Measurements from ENCODE around the gene IFFO2. TPM values are rescaled to one million over a fixed set of nuclear protein-coding genes. Genes with fewer than 3 reads are reported as not detected.

Gene IFFO2
- 4.3 and 4.9 TPM in 2 replicates for total RNA-seq

DNA sequence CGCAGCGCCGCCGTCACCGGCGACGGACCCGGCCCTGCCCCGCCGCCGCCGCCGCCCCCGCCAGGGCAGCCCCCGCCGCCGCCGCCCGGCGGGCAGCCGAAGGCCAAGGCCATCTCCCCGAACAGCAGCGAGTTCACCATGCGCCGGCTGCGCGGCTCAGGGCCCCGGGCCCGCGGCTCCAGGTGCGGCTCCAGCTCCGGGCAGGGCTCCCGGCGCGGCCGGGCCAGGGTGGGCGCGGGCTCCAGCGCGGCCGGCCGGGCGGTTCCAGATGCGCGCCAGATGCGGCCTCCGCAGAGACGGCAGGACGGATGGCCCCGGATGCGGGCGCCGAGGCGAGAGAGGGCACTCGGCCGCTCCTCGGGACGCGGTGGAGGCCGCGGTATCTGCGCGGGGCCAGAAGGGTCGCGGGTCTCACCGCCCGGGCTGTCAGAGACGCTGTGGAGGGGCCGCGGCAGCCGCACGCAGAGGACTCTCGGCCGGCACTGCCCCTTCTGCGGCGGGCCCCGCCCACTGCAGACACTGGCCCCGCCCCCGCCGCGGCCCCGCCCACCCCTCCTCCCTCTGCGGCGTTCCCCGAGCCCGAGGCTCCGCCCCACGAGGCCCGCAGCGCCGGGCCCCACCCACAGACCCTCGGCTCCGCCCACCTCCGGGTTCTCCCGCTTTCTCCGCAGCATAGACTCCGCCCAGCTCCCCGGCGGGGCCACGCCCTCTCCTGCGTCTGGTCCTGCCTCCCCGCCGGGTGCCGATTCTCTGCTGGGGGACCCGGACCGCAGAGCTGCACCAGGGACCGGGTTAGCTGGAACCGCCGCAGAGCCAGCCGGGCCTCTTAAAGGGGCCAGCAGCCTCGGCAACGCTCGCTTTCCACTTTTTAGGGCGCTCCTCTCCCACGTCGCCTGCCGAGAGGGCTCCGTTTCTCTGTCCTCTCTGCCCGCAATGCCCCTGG lies at the start of gene IFFO2:
TSS of gene IFFO2 (minus strand) at position 484 of the 943 bp plus-strand sequence. CDS start at position 140, 344 bp downstream.

DNA sequence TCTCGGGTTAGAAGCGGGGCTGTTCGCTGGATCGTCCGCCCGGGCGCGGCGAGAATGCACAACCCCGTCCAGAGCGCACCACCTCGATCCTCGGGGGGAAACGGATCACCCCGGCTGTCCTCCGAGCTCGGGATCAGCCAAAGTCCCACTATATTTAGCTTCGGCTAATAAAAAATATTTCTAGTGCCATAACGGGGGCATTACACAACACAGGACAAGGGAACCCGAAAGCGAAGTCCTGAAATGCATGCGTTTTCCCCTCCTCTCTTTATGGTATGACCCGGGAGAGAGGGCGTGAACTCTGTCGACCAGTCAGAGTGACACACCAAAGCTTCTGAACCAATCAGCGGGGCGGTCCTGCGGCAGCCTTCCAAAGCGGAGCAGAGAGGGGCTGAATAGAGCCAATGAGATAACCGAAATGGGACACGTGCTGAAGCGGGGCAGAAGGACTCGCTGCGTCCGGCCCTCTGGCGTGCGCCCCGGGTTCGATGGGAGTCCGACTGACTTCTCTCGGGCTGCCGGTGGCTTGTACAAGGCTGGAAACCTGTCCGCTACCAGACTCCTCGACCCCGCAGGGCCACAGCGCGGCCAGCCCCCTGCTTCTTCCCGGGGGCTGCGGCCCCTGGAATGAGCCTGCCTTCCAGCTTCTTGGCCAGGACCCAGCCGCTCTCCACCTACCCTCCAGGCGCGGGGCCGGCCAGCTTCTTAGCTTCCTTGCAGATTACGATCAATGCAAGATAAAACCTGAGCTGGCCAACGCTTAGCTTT lies 53.8 kb downstream of the IFFO2 start, which contains the start of gene ALDH4A1:
TSS of gene ALDH4A1 (minus strand) at position 33 of the 768 bp plus-strand sequence. CDS start at position 1, 32 bp downstream.

DNA sequence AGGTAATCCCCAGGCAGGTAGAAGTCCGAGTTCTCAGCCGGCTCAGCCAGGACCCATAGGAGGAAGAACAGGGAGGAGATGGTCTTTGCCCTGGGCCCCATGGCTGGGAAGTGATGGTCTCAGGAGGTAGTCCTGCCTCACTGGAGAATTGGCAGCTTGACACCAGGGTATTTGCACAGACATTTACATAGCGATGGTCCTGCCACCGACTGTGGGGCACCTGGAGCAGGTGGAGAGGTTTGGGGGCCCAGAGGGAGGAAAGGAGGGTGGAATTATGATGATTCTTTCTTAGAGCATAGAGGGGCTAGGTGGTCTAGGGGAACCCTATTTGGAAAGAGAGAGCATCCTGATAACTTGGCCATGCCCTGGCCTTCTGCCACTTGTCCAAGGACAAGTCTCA lies 96.9 kb downstream of the IFFO2 start, which contains the start of gene TAS1R2:
TSS of gene TAS1R2 (minus strand) at position 101 of the 400 bp plus-strand sequence. CDS start at position 101, 0 bp downstream.

Other genes with a start within 250 kb of the IFFO2 start
- gene TAS1R2, start 97.0 kb downstream of the IFFO2 start, total RNA-seq = not detected in 2 replicates
- 6.4 and 7.9 TPM in 2 replicates for gene ALDH4A1, start 54.1 kb downstream of the IFFO2 start, total RNA-seq